HepG2 (cell line): ENCODE results near the gene ANKRD62. TPM values are rescaled to one million over a fixed set of nuclear protein-coding genes. Genes with fewer than 3 reads are reported as not detected.

Experiments used
- ATAC-seq: fragments of 200-7000 bp; cut with Tn5 transposase; 3 replicates; pipeline ENCODE4 v1.9.1; 2020; ENCODE audit warnings: mild to moderate bottlenecking, moderate library complexity
- BruUV-seq: library from RNA; stranded (reverse); fragments of 400-500 nt; replicated peaks from 2 replicates; lab custom pipeline; 2021; lab: Mats Ljungman, UMichigan
- CTCF ChIA-PET: fragments of 300-600 bp; formaldehyde crosslinking; extraction: SDS; loops from one replicate; lab custom pipeline; 2021; ENCODE audit warnings: low total read pairs, inconsistent platforms, low intra/inter-chr PET ratio; lab: Yijun Ruan, JAX
- POLR2A ChIA-PET: fragments of 350-600 bp; sonication (Branson Sonifier 250); formaldehyde crosslinking; loops from one replicate; lab custom pipeline; 2020; ENCODE audit warnings: antibody characterized with exemption, inconsistent platforms; lab: Yijun Ruan, JAX
- DNase-seq: peaks from one replicate; pipeline ENCODE4 v3.0.0-alpha.2; 2015; ENCODE audit warnings: low spot score
- FAIRE-seq: peaks from 3 replicates; lab custom pipeline; 2011; peaks lifted over from hg19 to GRCh38; lab: Jason Lieb, UNC
- H2AFZ ChIP-seq: one replicate; pipeline ENCODE4 v1.6.1; 2011; ENCODE audit warnings: low read length, inconsistent platforms
- H3K27ac ChIP-seq: fragments of 300-600 bp; 3 replicates; pipeline ENCODE4 v1.8.0; 2011; ENCODE audit warnings: mixed run types, mild to moderate bottlenecking, mixed read lengths, low read length, inconsistent platforms; ENCODE audit not compliant: insufficient read depth; ENCODE audit errors: extremely low read length
- H3K27me3 ChIP-seq, 2 experiments: fragments of 200-600 bp in 1 of 2; 2 replicates in 1 of 2; 3 replicates in 1 of 2; pipeline versions ENCODE4 v1.6.0 to v1.8.0; 2011; ENCODE audit warnings: low read length in 2 of 2, mild to moderate bottlenecking in 2 of 2, moderate library complexity in 2 of 2, inconsistent platforms in 1 of 2; ENCODE audit not compliant: insufficient read depth in 2 of 2, control insufficient read depth in 1 of 2
- H3K36me3 ChIP-seq, 2 experiments: fragments of 200-600 bp in 1 of 2; replicated peaks in 1 of 2; 2 replicates in 1 of 2; 3 replicates in 1 of 2; pipeline versions ENCODE4 v1.5.1 to v1.8.0; 2011; ENCODE audit warnings: low read length in 2 of 2, inconsistent platforms in 1 of 2; ENCODE audit not compliant: insufficient read depth in 2 of 2, control insufficient read depth in 1 of 2
- H3K4me1 ChIP-seq: 2 replicates; pipeline ENCODE4 v1.5.1; 2012; ENCODE audit warnings: low read length, inconsistent platforms; ENCODE audit not compliant: insufficient read depth
- H3K4me2 ChIP-seq: 2 replicates; pipeline ENCODE4 v1.6.0; 2011; ENCODE audit warnings: low read depth, low read length, inconsistent platforms
- H3K4me3 ChIP-seq, 3 experiments: fragments of 200-600 bp in 1 of 3; sonication (generic), shearing (Covaris generic) in 1 of 3; replicated peaks in 1 of 3; 2 replicates each; pipeline ENCODE4 v1.5.1; 2011 to 2016; ENCODE audit warnings: low read length in 3 of 3, inconsistent platforms in 2 of 3, low read depth in 2 of 3, mild to moderate bottlenecking in 2 of 3, control low read depth in 1 of 3, mixed read lengths in 1 of 3; ENCODE audit not compliant: insufficient read depth in 1 of 3
- H3K79me2 ChIP-seq: one replicate; pipeline ENCODE4 v1.6.1; 2011; ENCODE audit warnings: low read length, inconsistent platforms; ENCODE audit not compliant: insufficient read depth
- H3K9ac ChIP-seq: 2 replicates; pipeline ENCODE4 v1.6.0; 2011; ENCODE audit warnings: mild to moderate bottlenecking, low read depth, low read length, inconsistent platforms; ENCODE audit not compliant: insufficient read depth
- H3K9me3 ChIP-seq: 2 replicates; pipeline ENCODE4 v1.5.1; 2012; ENCODE audit warnings: mild to moderate bottlenecking, low read length
- H4K20me1 ChIP-seq: 2 replicates; pipeline ENCODE4 v1.6.0; 2011; ENCODE audit warnings: inconsistent platforms, mild to moderate bottlenecking, low read length, moderate library complexity; ENCODE audit not compliant: insufficient read depth
- CCAR2 ChIP-seq: fragments of 200-400 bp; formaldehyde crosslinking; optimal IDR thresholded peaks from 2 replicates; pipeline ENCODE3; 2018; ENCODE audit warnings: low read depth, mild to moderate bottlenecking, low read length, moderate library complexity
- CEBPB ChIP-seq: IDR thresholded peaks from 2 replicates; pipeline ENCODE4 v1.6.1; 2011; ENCODE audit warnings: low read depth, low read length, improper control_type of control experiment, borderline replicate concordance
- PAWR ChIP-seq: sonication (generic); formaldehyde crosslinking; IDR thresholded peaks from 2 replicates; pipeline ENCODE4 v1.4.0; 2020; ENCODE audit warnings: missing genetic modification reagents, mild to moderate bottlenecking, borderline replicate concordance
- POLR2A ChIP-seq, 2 experiments: IDR thresholded peaks; 2 replicates each; pipeline ENCODE4 v1.6.1; 2011; ENCODE audit warnings: low read depth in 2 of 2, low read length in 2 of 2, mild to moderate bottlenecking in 1 of 2, moderate library complexity in 1 of 2; ENCODE audit not compliant: insufficient read depth in 1 of 2
- SRF ChIP-seq: IDR thresholded peaks from 2 replicates; pipeline ENCODE4 v1.6.1; 2011; ENCODE audit warnings: mild to moderate bottlenecking, low read depth, low read length, moderate library complexity
- ZNF10 ChIP-seq: sonication (generic); formaldehyde crosslinking; IDR thresholded peaks from 2 replicates; pipeline ENCODE4 v1.4.0; 2020; ENCODE audit warnings: mild to moderate bottlenecking, low read depth, missing genetic modification reagents, borderline replicate concordance
- WGBS: methylation state at CpG from one replicate; pipeline ENCODE4 v1.1.6; 2017; ENCODE audit warnings: low lambda C conversion rate; 5-methylcytosine and 5-hydroxymethylcytosine counted together
- in situ Hi-C: cut with HindIII; loops from 2 replicates; pipeline ENCODE4 v1.10.0; 2017; ENCODE audit warnings: low pct_unique_long_range_greater_than_20kb; ENCODE audit not compliant: extremely low pct_ligation_motif_present
- intact Hi-C: fragments of 100-400 bp; cut with micrococcal nuclease; formaldehyde crosslinking; loops from one replicate; pipeline ENCODE4 v1.10.0; 2022; ENCODE audit not compliant: unreplicated experiment
- polyA plus RNA-seq, 8 experiments: library from polyadenylated mRNA; depleted of rRNA in 3 of 8; stranded (reverse) in 7 of 8; unstranded in 1 of 8; fragments of >200 nt; fragmentation: Illumina TruSeq in 4 of 8; extraction: Trizol in 4 of 8; gene quantifications; 2 replicates each; pipeline versions ENCODE4 v1.2.1 to v1.2.3, GENCODE V29; 2011 to 2016; ENCODE audit warnings: low read depth in 4 of 8, missing spikeins in 1 of 8, mixed read lengths in 1 of 8; ENCODE audit not compliant: insufficient read depth in 1 of 8
- total RNA-seq, 5 experiments: library from RNA; depleted of rRNA; stranded (reverse); fragments of >200 nt; fragmentation: Illumina TruSeq; extraction: Trizol; gene quantifications; 2 replicates each; pipeline ENCODE4 v1.2.3, GENCODE V29; 2016; ENCODE audit warnings: low read depth in 1 of 5
- TF ChIP-seq, protein P1 (sequence below): sonication (generic); formaldehyde crosslinking; IDR thresholded peaks from 2 replicates; pipeline ENCODE4 v1.4.0; 2020; ENCODE audit warnings: missing genetic modification reagents

The ANKRD62 gene
- total and polyA plus RNA-seq, 2 of the 13 experiments (the other 11 are each of a cell fraction or from before 2014, with no cell fraction given): not detected

GRCh38 chr18:12109836-12110235 lies 16.2 kb downstream of the ANKRD62 start (continued):
- no peak for TF ChIP-seq CCAR2
- TF ChIP-seq, protein P1, sequence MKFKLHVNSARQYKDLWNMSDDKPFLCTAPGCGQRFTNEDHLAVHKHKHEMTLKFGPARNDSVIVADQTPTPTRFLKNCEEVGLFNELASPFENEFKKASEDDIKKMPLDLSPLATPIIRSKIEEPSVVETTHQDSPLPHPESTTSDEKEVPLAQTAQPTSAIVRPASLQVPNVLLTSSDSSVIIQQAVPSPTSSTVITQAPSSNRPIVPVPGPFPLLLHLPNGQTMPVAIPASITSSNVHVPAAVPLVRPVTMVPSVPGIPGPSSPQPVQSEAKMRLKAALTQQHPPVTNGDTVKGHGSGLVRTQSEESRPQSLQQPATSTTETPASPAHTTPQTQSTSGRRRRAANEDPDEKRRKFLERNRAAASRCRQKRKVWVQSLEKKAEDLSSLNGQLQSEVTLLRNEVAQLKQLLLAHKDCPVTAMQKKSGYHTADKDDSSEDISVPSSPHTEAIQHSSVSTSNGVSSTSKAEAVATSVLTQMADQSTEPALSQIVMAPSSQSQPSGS (CRISPR knock-in tag): no peak
- no peak for TF ChIP-seq SRF

DNA sequence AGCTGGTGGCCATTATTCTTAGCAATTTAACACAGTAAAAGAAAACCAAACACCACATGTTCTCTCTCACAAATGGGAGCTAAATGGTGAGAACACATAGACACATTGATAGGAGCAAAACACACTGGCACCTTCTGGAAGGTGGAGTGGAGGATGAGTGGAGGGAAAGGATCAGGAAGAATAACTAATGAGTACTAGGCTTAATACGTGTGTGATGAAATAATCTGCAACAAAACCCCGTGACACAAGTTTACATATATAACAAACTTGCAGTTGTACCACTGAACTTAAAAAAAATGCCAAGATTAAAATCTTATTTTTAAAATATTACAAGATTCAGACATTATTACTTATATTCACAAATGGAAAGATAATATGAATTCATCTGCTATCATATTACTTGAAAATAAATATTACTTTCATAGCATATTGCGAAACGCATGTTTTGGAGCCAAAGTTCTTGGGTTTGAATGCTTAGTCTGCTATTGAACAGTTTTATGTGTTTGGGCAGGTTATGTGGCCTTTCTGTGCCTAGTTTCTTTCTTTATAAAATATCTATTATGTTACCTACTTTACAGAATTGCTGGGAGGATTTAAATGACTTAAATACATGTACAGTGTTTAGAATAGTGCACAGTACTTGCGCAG lies 20.5 kb downstream of the ANKRD62 start:
- in situ Hi-C loops: no loop called here
- BruUV-seq: no TSS peak
- Histone ChIP-seq H3K79me2 (no peaks in the 10 kb centered on the region), H3K36me3 (no peaks in the 10 kb centered on the region), H4K20me1 (no peaks in the 10 kb centered on the region), H3K4me3 (no peak overlapping the region), H2AFZ (no peak overlapping the region), H3K27me3 (0 out of 5 replicates have a peak, but pooled peaks cover 0 to 2% of the 10 kb centered on the region in 2 experiments)
- no peak for ATAC-seq
- CTCF ChIA-PET: no interaction called here
- POLR2A ChIA-PET: no interaction called here
- intact Hi-C loops: no loop called here
- WGBS: 46% methylated on average over 5 of the region's 5 CpGs
- no peak for TF ChIP-seq ZNF10 (CRISPR knock-in tag)
- no peak for TF ChIP-seq PAWR (CRISPR knock-in tag)
- TF ChIP-seq POLR2A (IDR thresholded peaks at IDR 0.05; ENCODE audit: insufficient read depth in 1 of 2, low read depth in 2 of 2, low read length in 2 of 2): no peak
- TF ChIP-seq CEBPB: peak; percentile 77
- TF ChIP-seq, all 625 proteins: peak for 1
- Histone ChIP-seq H3K4me1 (no peaks in the 10 kb centered on the region), H3K27ac (no peak overlapping the region), H3K4me2 (no peak overlapping the region), H3K9ac (no peak overlapping the region), H3K9me3 (no peaks in the 10 kb centered on the region)
- DNase-seq (no peak), FAIRE-seq (no peak)
